SU-DHL-6 (cell line): ENCODE results near the gene ATP2A2.
"Not testable (repeated sequence)": the region's sequence is repeated elsewhere in the genome, so short reads cannot be mapped to it uniquely, and the experiment has no call there.

Source experiments
- H2AFZ ChIP-seq: fragments of 200-600 bp; sonication (generic); 2 replicates; pipeline ENCODE4 v1.6.1; 2014; ENCODE audit warnings: low read depth, mild to moderate bottlenecking, moderate library complexity, mixed read lengths, antibody characterized with exemption, low read length; ENCODE audit not compliant: severe bottlenecking
- H3F3A ChIP-seq: fragments of 200-600 bp; shearing (Covaris generic); 2 replicates; pipeline ENCODE4 v1.6.0; 2016; ENCODE audit warnings: antibody characterized with exemption, mild to moderate bottlenecking; ENCODE audit not compliant: insufficient read depth
- H3K27ac ChIP-seq: fragments of 200-600 bp; sonication (generic); 2 replicates; pipeline ENCODE4 v1.5.1; 2016; ENCODE audit warnings: low read depth, mild to moderate bottlenecking, low read length, moderate library complexity, mixed read lengths
- H3K27me3 ChIP-seq: fragments of 200-600 bp; sonication (generic), shearing (Covaris generic); 2 replicates; pipeline ENCODE4 v1.6.0; 2014; ENCODE audit warnings: mild to moderate bottlenecking, low read length
- H3K36me3 ChIP-seq: fragments of 200-600 bp; sonication (generic); 2 replicates; pipeline ENCODE4 v1.6.1; 2014; ENCODE audit warnings: mild to moderate bottlenecking, low read length, mixed read lengths
- H3K4me2 ChIP-seq: fragments of 300-600, 200-600 bp; shearing (Covaris generic), sonication (generic); 2 replicates; pipeline ENCODE4 v1.6.0; 2014; ENCODE audit warnings: low read length, low read depth, mild to moderate bottlenecking; ENCODE audit not compliant: poor library complexity, severe bottlenecking
- H3K4me3 ChIP-seq: fragments of 200-600 bp; sonication (generic); 2 replicates; pipeline ENCODE4 v1.5.1; 2014; ENCODE audit warnings: antibody characterized with exemption, low read length, mild to moderate bottlenecking, mixed read lengths; ENCODE audit not compliant: insufficient read depth, poor library complexity, severe bottlenecking
- H3K79me2 ChIP-seq: fragments of 200-600 bp; sonication (generic); 2 replicates; pipeline ENCODE4 v1.6.1; 2014; ENCODE audit warnings: mild to moderate bottlenecking, low read length, moderate library complexity; ENCODE audit not compliant: insufficient read depth
- H3K9ac ChIP-seq: fragments of 200-600 bp; sonication (generic); 2 replicates; pipeline ENCODE4 v1.7.0; 2014; ENCODE audit warnings: mild to moderate bottlenecking, low read length
- H3K9me2 ChIP-seq: fragments of 200-600 bp; sonication (generic); replicated peaks from 2 replicates; pipeline ENCODE4 v1.6.1; 2014; ENCODE audit warnings: low read length; ENCODE audit not compliant: insufficient read depth
- H3K9me3 ChIP-seq: fragments of 200-600 bp; sonication (generic); 2 replicates; pipeline ENCODE4 v1.6.1; 2014; ENCODE audit warnings: low read length, mixed read lengths; ENCODE audit not compliant: insufficient read depth
- H4K20me1 ChIP-seq: fragments of 200-600 bp; sonication (generic); 2 replicates; pipeline ENCODE4 v1.6.1; 2014; ENCODE audit warnings: low read depth, mild to moderate bottlenecking, antibody characterized with exemption, low read length, moderate library complexity, mixed read lengths
- CTCF ChIP-seq: fragments of 200-600 bp; sonication (generic); IDR thresholded peaks from one replicate; pipeline ENCODE4 v1.5.1; 2017; ENCODE audit warnings: antibody characterized with exemption, mild to moderate bottlenecking, low read length, moderate library complexity; ENCODE audit not compliant: insufficient read depth, poor library complexity, severe bottlenecking
- EZH2phosphoT487 ChIP-seq: fragments of 200-600 bp; sonication (generic), shearing (Covaris generic); conservative IDR thresholded peaks from 2 replicates; pipeline ENCODE4 v1.6.1; 2018; ENCODE audit warnings: mild to moderate bottlenecking, antibody characterized with exemption, low read length, moderate library complexity, mixed read lengths

The ATP2A2 gene

GRCh38 chr12:110253176-110253575, 27.9 kb upstream of the ATP2A2 start:
- Histone ChIP-seq H3K4me3 (no peak overlapping the region), H3K36me3 (no peaks in the 10 kb centered on the region), H3K4me2 (no peak overlapping the region), H3K9me3 (no peaks in the 10 kb centered on the region), H3K9me2 (no peaks in the 10 kb centered on the region), H3K9ac (no peak overlapping the region), H3K79me2 (no peaks in the 10 kb centered on the region), H4K20me1 (no peaks in the 10 kb centered on the region), H3K27ac (no peak overlapping the region), H3K27me3 (no peaks in the 10 kb centered on the region), H3F3A (no peaks in the 10 kb centered on the region), H2AFZ (no peak overlapping the region)
- TF ChIP-seq EZH2phosphoT487 = no peak
- no peak for TF ChIP-seq CTCF

- H3K4me3 ChIP-seq = no peak overlapping the region
- H3F3A ChIP-seq = no peaks in the 10 kb centered on the region
- no peak overlapping the region for H2AFZ ChIP-seq
- H3K79me2 ChIP-seq = no peaks in the 10 kb centered on the region
- H3K27me3 ChIP-seq = no peaks in the 10 kb centered on the region
- no peaks in the 10 kb centered on the region for H3K9me3 ChIP-seq
- no peak overlapping the region for H3K4me2 ChIP-seq
- no peaks in the 10 kb centered on the region for H3K9me2 ChIP-seq
- no peak overlapping the region for H3K27ac ChIP-seq
- H3K36me3 ChIP-seq = no peaks in the 10 kb centered on the region
- H3K9ac ChIP-seq = no peak overlapping the region
- no peaks in the 10 kb centered on the region for H4K20me1 ChIP-seq
- TF ChIP-seq EZH2phosphoT487 = no peak
- no peak for TF ChIP-seq CTCF
Measured at GRCh38 chr12:110254971-110255540, 26.0 kb upstream of the ATP2A2 start.

GRCh38 chr12:110255890-110256456, 25.1 kb upstream of the ATP2A2 start:
- H3K4me2 ChIP-seq, H3K9ac ChIP-seq, H2AFZ ChIP-seq, H3K27me3 ChIP-seq, H4K20me1 ChIP-seq, H3K79me2 ChIP-seq, H3K9me2 ChIP-seq, H3K4me3 ChIP-seq, H3K36me3 ChIP-seq, H3F3A ChIP-seq, H3K27ac ChIP-seq, H3K9me3 ChIP-seq: not testable (repeated sequence)

DNA sequence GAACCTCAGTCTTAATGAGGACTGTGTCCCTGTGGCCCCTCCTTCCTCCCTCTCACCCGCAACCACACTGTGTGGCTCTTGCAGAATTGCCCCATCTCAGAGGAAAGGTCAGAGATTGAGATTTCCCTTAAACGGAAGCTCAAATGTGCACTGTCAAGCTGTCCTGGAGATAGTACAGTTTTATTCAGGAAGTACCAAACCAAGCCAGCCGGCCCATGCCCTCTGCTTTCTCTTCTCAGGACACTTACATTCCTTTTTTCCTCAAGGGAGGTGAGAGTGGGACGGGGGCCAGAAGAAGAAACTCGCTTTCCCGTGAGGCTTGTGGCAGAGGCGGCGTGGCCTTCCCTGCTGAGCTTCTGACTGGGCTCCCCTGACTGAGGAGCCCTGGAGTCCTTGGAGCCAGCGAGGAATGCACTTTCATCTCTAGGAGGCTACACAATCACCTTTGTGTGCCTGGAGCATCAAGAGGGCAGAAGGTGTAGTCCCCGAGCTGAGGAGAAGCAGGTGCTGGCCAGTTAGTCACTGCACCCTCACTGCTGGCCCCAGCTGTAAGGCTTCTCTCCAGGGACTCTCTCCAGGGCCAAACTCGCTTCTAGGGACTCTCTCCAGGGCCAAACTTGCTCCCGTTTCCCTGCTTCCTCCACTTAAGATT, 24.1 kb upstream of the ATP2A2 start:
- TF ChIP-seq CTCF (no peak), EZH2phosphoT487 (no peak)
- Histone ChIP-seq H3K9ac (no peak overlapping the region), H3K9me2 (no peaks in the 10 kb centered on the region), H3K4me3 (no peak overlapping the region), H3F3A (no peaks in the 10 kb centered on the region), H3K27me3 (no peaks in the 10 kb centered on the region), H3K79me2 (no peaks in the 10 kb centered on the region), H3K9me3 (no peaks in the 10 kb centered on the region), H2AFZ (no peak overlapping the region), H3K36me3 (no peaks in the 10 kb centered on the region), H3K4me2 (no peak overlapping the region), H4K20me1 (no peaks in the 10 kb centered on the region), H3K27ac (no peak overlapping the region)
